Measurements from ENCODE around the gene TMPRSS11E. TPM values are rescaled to one million over a fixed set of nuclear protein-coding genes. Genes with fewer than 3 reads are reported as not detected.
"Not testable (repeated sequence)": the region's sequence is repeated elsewhere in the genome, so short reads cannot be mapped to it uniquely, and the experiment has no call there.

Gene TMPRSS11E, protein sequence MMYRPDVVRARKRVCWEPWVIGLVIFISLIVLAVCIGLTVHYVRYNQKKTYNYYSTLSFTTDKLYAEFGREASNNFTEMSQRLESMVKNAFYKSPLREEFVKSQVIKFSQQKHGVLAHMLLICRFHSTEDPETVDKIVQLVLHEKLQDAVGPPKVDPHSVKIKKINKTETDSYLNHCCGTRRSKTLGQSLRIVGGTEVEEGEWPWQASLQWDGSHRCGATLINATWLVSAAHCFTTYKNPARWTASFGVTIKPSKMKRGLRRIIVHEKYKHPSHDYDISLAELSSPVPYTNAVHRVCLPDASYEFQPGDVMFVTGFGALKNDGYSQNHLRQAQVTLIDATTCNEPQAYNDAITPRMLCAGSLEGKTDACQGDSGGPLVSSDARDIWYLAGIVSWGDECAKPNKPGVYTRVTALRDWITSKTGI
- under 1 TPM in 2 of 3 donors, not detected in 1; 0.33 to 0.69 TPM for polyA plus RNA-seq

DNA sequence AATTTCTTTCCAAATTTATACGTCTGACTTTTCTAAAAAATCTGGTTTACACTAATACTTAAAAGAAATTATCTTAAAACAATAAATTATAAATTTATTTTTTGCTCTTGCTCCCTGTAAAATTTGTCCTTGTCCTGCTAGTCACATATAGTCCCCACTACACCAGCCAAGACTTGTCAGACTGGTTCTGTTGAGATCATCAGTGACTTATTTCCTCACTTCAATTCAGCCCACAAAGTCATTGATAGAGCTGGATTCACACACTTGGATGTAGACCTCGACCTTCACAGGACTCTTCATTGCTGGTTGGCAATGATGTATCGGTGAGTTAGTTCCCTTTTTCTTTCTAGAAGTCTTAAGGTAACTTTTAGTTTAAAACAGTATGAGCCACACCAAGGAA, at the start of gene TMPRSS11E:
TSS of gene TMPRSS11E (plus strand) at position 263 of the 400 bp plus-strand sequence. CDS start at position 313, 50 bp downstream.
- WGBS, 3 donors, result 55 to 83% (median 75%) methylated on average over 3 of the region's 3 CpGs

DNA sequence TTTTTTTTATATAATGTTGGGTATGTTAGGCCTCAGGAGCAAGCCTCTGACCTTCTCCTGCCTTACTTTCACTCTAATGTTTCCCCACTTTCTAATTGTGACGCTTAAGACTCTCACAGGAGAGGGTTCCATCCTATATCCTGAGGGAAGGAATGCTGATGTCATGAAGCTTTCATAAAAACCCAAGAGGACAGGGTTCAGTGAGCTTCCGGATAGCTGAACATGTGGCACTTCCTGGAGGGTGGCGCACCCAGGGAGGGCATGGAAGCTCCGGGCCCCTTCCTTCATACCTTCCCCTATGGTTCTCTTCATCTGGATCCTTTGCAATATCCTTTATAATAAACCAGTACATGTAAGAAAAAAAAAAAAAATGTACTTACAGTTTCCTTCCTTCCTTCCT, 48.0 kb upstream of the TMPRSS11E start:
- no peak overlapping the region for H3K27ac ChIP-seq (ENCODE audit: low read depth, low read length)
- 76 to 87% (median 86%) methylated on average over 4 of the region's 4 CpGs for WGBS, 3 donors

More for the DNA sequence above, at the start of gene TMPRSS11E:
- H3K27ac ChIP-seq (ENCODE audit: low read depth, low read length), result no peak within 1 kb of the TSS

DNA sequence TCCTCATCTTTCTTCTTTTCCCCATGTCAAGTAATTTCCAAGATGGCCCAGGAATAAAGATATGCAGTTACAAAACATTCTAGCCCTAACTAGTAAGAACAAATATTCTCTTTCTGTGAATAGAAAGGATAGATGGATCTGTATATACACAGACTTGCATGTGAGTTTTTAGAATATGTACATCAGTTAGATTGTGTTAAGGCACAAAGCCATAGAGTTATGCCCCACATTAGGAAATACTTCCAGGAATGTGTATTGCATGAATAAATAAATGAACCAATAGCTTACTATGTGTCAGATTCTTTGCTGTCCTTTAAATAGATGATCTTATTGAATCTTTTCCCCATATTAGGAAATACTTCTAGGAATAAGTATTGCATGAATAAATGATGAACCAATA, 46.0 kb upstream of the TMPRSS11E start:
- H3K27ac ChIP-seq (ENCODE audit: low read depth, low read length), result no peak overlapping the region

DNA sequence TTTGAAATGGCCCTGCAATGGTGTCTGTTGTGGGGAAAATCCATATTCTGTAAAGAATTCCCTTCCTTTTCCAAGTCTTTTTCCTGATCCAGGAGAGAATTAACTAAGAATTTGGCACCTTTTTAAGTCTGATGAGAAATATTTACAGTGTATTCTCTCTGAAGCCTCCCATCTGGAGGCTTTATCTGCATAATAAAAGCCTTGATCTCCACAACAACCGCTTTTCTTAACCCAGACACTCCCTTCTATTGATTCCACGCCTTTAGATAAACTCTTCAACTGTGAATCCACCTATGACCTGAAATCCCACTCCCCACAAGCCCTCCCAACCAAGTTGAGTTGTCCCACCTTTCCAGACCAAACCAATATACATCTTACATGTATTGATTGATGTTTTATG, 43.1 kb upstream of the TMPRSS11E start:
- H3K27ac ChIP-seq (ENCODE audit: low read depth, low read length), result no peak overlapping the region
- 43 to 60% (median 57%) methylated on average over 2 of the region's 2 CpGs for WGBS, 3 donors

DNA sequence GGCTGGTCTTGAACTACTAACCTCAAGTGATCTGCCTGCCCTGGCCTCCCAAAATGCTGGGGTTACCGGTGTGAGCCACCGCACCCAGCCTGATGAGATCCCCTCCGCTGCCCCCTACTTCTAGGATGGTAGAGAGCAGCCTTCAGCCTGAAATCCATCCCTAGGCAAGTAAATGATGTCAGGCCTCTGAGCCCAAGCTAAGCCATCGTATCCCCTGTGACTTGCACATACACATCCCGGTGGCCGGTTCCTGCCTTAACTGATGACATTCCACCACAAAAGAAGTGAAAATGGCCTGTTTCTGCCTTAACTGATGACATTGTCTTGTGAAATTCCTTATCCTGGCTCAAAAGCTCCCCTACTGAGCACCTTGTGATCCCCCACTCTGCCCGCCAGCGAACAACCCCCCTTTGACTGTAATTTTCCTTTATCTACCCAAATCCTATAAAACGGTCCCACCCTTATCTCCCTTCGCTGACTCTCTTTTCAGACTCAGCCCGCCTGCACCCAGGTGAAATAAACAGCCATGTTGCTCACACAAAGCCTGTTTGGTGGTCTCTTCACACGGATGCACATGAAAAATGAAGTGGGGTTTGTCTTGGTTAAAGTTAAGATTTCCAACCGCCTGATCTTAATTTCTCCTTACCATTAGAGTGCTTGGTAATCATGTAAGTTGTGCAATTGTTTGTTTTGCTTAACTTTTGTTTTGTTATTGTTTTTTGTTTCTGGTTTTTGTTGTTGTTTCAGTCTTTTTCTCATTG, 41.4 kb upstream of the TMPRSS11E start:
- WGBS, 3 donors, result 79 to 82% (median 80%) methylated on average over 13 of the region's 13 CpGs

DNA sequence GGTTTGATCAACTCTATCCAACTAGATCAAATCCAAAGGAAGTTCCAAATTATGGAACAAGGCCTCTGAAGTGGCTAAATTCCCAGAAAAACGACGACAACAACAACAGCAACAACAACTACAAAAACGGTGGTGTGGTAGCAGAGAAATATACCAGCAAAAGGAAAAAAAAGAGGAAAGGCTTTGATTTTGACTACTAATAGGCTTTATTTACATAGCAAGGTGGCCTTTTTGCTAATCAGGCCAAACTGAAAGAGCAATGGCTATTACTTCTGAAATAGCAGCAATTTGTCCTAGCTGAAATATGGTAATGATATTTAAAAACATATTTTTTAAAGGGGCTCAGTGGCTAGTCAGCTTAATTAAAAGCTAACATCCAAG, 40.8 kb upstream of the TMPRSS11E start:
- 32 to 46% (median 32%) methylated on average over 3 of the region's 3 CpGs for WGBS, 3 donors
- no peak overlapping the region for H3K27ac ChIP-seq (ENCODE audit: low read depth, low read length)

More for the DNA sequence above, 41.4 kb upstream of the TMPRSS11E start:
- not testable (repeated sequence) for H3K27ac ChIP-seq (ENCODE audit: low read depth, low read length)

DNA sequence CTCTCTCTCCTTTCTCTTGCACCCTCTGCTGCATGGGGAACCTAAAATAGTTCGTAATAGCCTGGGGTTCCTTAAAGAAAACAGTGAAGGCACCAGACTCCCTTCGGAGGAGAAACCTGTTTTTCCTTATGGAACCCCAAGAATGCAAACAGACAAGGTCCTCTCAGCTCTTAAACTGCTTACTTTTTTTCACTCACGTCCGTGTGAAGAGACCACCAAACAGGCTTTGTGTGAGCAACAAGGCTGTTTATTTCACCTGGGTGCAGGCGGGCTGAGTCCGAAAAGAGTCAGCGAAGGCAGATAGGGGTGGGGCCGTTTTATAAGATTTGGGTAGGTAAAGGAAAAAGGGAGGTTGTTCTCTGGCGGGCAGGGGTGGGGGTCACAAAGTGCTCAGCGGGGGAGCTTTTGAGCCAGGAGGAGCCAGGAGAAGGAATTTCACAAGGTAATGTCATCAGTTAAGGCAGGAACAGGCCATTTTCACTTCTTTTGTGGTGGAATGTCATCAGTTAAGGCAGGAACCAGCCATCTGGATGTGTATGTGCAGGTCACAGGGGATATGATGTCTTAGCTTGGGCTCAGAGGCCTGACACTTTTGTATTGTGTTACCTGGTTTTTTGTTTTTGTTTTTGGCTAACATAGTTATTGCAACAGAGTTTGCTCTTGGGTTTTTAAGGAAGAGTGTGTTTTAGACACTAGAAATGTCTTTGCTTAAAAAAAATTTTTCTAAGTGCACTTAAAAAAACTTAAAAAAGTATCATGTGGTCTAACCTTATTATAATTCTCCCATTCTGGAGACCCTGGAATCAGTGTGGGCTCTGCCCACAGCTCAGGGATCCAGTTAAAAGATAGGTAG, 40.0 kb upstream of the TMPRSS11E start:
- not testable (repeated sequence) for H3K27ac ChIP-seq (ENCODE audit: low read depth, low read length)
- 49 to 52% (median 51%) methylated on average over 10 of the region's 10 CpGs for WGBS, 3 donors

DNA sequence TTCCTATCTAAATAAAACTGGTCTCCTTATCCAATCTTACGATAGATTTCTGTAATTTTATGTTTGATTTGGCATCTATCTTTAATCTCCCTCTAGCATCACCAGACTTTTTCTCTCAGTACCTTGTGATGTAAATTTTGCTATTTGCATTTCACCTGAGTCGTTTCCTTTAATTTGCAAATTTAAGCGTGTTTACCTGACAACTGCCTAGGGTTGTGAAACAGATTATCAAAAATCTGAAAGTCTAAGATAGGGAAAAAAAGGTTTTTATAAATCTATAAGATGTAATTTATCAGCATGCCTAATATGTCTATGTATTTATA, 39.4 kb upstream of the TMPRSS11E start:
- WGBS, 3 donors, result 47 to 65% (median 53%) methylated on average over 3 of the region's 3 CpGs
- no peak overlapping the region for H3K27ac ChIP-seq (ENCODE audit: low read depth, low read length)

DNA sequence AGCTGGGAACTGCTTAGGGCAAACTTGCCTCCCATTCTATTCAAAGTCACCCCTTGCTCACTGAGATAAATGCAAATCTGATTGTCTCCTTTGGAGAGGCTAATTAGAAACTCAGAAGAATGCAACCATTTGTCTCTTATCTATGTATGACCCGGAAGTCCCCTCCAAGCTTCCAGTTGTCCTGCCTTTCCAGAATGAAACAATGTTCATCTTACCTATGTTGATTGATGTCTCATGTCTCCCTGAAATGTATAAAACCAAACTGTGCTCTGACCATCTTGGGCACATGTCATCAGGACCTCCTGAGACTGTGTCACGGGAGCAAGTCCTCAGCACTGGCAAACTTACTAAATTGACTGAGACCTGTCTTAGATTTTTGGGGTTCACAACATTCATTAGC, 37.1 kb upstream of the TMPRSS11E start:
- 65 to 70% (median 65%) methylated on average over 2 of the region's 2 CpGs for WGBS, 3 donors
- no peak overlapping the region for H3K27ac ChIP-seq (ENCODE audit: low read depth, low read length)

DNA sequence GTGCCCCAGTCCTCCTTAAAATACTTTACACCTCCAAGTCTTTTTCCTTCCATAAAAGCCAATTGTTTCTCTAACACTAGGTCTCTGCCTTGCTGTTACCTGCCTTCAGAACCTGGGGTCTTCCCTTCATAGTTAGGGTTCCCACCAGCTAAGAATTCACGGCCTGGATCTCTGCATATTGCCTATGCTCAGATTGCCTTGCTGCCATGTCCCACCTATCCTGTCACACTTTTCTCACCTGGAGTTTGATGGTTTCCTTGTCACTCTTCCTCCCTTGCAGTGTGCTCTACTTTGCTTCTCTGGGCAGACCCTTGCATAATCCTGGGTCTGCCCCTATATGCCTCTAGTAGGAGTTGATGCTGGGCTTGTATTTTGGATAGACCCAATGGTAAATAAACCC, 36.6 kb upstream of the TMPRSS11E start:
- H3K27ac ChIP-seq (ENCODE audit: low read depth, low read length), result no peak overlapping the region
- WGBS, 3 donors, result 83 to 93% (median 84%) methylated on average over 1 of the region's 1 CpG

DNA sequence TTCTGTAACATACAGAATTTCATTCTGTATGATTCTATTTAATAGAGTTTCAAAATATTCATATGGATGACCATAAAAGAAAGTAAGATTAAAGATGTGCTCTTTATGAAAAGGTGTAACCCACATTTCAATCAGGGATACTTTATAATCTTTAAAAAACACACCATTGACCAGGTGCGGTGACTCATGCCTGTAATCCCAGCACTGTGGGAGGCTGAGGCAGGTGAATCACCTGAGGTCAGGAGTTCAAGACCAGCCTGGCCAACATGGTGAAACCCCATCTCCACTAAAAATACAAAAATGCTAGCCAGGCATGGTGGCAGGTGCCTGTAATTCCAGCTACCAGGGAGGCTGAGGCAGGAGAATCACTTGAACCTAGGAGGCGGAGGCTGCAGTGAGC, 35.2 kb upstream of the TMPRSS11E start:
- WGBS, 3 donors, result 94 to 100% (median 94%) methylated on average over 2 of the region's 2 CpGs
- H3K27ac ChIP-seq (ENCODE audit: low read depth, low read length), result not testable (repeated sequence)

DNA sequence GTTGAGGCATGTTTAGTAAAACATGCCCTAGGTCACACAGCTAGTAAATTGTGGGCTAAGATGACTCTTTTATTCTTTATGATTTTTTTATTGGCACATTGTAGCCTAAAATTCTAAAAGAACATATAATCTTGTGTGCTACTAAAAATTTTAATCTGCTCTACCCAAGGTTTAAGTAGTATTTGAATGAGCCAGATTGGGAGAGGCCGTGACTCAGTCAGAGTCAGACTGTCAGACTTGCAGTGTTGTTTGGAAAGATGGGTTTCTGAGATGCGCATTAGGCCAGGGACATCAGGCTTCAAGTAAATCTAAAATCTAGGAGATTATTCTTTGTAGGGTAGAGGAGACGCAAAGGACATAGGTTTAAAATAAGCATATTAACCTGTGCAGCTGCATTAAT, 30.7 kb upstream of the TMPRSS11E start:
- WGBS, 3 donors, result 61 to 89% (median 72%) methylated on average over 3 of the region's 3 CpGs
- H3K27ac ChIP-seq (ENCODE audit: low read depth, low read length), result no peak overlapping the region

DNA sequence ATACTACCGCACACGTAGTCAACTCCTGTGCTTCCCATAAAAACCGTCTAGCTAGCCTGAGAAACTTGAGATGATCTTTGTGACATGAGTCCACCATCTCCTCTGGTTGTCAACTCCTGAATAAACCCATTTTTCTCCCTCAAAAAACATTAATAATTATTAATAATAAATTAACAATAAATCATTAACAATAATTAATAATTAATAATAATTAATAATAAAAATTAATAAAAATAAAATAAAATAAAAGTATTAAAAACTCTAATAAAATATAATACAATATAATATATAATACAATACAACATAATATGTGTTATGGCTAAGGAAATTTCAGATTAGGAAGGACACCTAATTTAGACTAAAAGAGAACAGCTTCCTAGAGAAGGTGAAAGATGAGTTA, 20.7 kb upstream of the TMPRSS11E start:
- WGBS, 3 donors, result 84 to 95% (median 88%) methylated on average over 3 of the region's 3 CpGs
- no peak overlapping the region for H3K27ac ChIP-seq (ENCODE audit: low read depth, low read length)

DNA sequence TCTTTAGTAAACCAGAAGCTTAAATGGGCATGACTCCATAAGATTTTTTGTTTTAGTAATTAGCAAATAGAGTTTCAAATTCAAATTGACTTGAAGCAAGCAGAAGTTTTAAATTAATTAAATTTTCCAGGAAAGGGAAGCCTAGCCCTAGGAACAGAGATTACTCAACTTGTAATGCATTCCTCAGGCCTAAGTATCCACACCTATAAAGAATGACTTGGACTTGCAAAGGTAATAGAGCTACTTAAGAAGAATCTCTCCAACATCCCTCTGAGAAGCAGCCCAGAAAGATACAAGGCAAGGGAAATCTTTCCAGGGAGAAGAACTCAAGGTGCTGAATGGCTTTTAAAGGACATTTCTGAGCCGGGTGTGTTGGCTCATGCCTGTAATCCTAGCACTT, 16.9 kb upstream of the TMPRSS11E start:
- 74 to 89% (median 86%) methylated on average over 1 of the region's 1 CpG for WGBS, 3 donors
- H3K27ac ChIP-seq (ENCODE audit: low read depth, low read length), result no peak overlapping the region

DNA sequence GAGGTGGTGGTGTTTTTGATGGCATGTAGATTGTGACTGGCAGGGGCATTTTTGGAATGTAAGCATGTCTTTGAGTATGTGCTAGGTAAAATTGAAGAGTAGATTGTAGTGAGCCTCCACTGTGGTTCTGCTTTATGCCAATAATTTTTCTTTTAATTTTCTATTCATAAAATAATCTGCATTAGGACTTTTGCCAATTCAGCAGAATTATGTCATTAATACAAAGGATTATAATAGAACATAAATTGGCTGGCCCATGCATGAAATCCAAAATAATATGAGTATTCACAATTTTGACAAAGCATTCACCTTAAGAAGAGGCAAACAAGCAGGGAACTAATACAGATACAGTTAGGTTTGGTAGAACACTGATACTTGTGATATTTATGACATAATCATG, 14.9 kb upstream of the TMPRSS11E start:
- no peak overlapping the region for H3K27ac ChIP-seq (ENCODE audit: low read depth, low read length)

DNA sequence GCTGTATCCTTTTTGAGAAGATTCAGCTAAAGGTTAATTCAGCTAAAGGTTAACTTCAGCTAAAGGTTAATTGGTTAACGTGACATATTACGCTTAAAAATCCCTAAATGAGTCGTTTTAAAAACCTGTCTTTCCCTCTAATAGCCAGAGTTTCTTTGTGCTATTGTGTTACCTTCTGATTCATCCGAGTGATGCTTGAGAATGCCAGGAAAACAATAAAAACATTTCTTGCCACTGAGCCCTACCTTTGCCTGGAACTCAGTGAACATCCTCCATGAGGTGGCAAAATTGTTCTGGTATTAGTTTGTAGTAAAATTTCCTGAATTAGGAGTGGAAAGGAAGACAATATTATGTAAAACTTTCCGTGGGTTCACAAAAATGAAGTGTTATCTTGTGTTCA, 13.7 kb upstream of the TMPRSS11E start:
- no peak overlapping the region for H3K27ac ChIP-seq (ENCODE audit: low read depth, low read length)
- WGBS, 3 donors, result 73 to 85% (median 75%) methylated on average over 5 of the region's 5 CpGs

DNA sequence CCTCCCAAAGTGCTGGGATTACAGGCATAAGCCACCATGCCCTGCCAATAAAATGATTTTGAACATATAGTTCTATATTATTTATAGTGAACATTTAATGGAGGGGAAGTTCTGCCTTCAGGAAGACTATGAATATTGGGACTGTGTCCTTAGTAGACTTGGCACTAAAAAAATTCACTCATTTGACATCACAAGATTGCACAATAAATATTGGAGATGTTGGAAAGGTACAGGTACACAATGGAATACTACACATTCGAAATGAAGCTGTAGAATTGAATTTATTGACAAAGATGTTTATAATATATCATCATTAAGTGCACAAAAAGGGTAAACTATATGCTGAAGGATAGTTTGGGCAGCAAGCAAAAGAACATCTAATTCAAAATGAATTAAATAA, 13.0 kb upstream of the TMPRSS11E start:
- 67 to 80% (median 74%) methylated on average over 1 of the region's 1 CpG for WGBS, 3 donors
- H3K27ac ChIP-seq (ENCODE audit: low read depth, low read length), result no peak overlapping the region

DNA sequence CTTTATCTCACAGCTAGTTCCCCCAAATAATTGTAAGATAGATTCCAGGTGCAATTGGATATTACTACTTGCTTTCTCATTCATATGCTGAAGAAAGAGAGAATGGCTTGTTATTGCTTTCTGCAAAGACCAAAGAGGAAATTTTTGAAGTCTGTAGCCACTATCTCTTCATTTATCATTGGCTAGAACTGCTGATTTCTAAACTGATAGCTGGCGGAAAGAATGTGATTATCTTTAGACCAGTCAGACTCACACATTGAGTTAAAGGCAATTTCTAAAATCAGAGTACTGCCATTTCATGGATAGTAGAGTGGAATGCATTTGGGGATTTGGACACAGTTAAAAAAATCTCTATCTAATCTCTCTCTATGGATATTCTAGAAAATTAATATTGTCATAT, 12.4 kb upstream of the TMPRSS11E start:
- WGBS, 3 donors, result 51 to 72% (median 56%) methylated on average over 1 of the region's 1 CpG
- no peak overlapping the region for H3K27ac ChIP-seq (ENCODE audit: low read depth, low read length)

DNA sequence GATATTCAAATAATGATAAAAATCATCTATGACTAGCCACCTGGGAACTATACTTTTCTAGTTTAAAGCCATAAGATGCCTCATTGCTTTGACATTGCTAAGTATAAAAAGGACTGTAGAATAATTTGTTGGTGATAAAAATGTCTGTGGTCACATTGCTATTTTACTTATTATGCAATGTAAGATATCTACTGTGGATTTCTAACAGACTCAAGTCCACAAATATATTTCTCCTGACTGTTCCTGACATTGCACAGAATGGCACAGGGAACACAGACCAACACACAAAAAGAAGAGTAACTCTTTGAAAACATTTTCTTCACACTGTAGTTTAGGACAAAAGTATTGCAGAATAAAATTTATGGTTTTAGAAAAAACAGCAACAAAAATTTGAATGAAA, 2.2 kb upstream of the TMPRSS11E start:
- H3K27ac ChIP-seq (ENCODE audit: low read depth, low read length), result no peak overlapping the region

Data from adipose tissue (tissue), 3 donors.